Panc1 (cell line): Measurements from ENCODE around the gene CTXND1.

Experiments used
- POLR2AphosphoS5 ChIP-seq: IDR thresholded peaks from 2 replicates; pipeline ENCODE4 v1.6.1; 2012; ENCODE audit warnings: mild to moderate bottlenecking, low read depth, low read length, moderate library complexity
- SIN3A ChIP-seq: IDR thresholded peaks from 2 replicates; pipeline ENCODE4 v1.6.1; 2012; ENCODE audit warnings: low read depth, mild to moderate bottlenecking, low read length, moderate library complexity, borderline replicate concordance; ENCODE audit not compliant: insufficient read depth
- TCF7L2 ChIP-seq: IDR thresholded peaks from 2 replicates; pipeline ENCODE4 v1.6.1; 2011; ENCODE audit warnings: mild to moderate bottlenecking, low read depth, low read length, inconsistent platforms
- TF ChIP-seq, protein P1 (sequence below): fragments of 450-650 bp; IDR thresholded peaks from 2 replicates; pipeline ENCODE4 v1.5.1; 2017; ENCODE audit warnings: mild to moderate bottlenecking
- TF ChIP-seq, protein P2 (sequence below), 2 experiments: IDR thresholded peaks; 2 replicates each; pipeline ENCODE4 v1.6.1; 2011 to 2012; ENCODE audit warnings: low read depth in 2 of 2, control low read depth in 1 of 2, low read length in 1 of 2, mild to moderate bottlenecking in 1 of 2, moderate library complexity in 1 of 2; ENCODE audit not compliant: insufficient read depth in 1 of 2

DNA sequence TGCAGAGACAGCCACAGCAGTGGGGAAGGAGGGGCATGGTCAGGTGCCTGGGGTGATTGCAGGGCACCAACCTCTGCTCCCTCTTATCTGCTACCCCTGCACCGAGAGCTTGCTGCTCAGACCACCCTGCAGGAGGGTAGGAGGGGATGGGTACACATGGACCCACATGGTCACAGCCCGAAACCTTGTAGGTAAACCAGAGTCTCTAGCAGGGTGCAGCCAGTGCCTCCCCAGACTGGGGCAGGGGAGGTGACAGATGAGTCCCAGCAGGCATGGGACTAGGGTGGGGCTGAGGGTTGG lies 50.0 kb downstream of the CTXND1 start:
- TF ChIP-seq POLR2AphosphoS5, result no peak
- TF ChIP-seq, protein P1, sequence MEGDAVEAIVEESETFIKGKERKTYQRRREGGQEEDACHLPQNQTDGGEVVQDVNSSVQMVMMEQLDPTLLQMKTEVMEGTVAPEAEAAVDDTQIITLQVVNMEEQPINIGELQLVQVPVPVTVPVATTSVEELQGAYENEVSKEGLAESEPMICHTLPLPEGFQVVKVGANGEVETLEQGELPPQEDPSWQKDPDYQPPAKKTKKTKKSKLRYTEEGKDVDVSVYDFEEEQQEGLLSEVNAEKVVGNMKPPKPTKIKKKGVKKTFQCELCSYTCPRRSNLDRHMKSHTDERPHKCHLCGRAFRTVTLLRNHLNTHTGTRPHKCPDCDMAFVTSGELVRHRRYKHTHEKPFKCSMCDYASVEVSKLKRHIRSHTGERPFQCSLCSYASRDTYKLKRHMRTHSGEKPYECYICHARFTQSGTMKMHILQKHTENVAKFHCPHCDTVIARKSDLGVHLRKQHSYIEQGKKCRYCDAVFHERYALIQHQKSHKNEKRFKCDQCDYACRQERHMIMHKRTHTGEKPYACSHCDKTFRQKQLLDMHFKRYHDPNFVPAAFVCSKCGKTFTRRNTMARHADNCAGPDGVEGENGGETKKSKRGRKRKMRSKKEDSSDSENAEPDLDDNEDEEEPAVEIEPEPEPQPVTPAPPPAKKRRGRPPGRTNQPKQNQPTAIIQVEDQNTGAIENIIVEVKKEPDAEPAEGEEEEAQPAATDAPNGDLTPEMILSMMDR, result no peak
- no peak for TF ChIP-seq TCF7L2
- no peak for TF ChIP-seq SIN3A
- TF ChIP-seq, protein P2, sequence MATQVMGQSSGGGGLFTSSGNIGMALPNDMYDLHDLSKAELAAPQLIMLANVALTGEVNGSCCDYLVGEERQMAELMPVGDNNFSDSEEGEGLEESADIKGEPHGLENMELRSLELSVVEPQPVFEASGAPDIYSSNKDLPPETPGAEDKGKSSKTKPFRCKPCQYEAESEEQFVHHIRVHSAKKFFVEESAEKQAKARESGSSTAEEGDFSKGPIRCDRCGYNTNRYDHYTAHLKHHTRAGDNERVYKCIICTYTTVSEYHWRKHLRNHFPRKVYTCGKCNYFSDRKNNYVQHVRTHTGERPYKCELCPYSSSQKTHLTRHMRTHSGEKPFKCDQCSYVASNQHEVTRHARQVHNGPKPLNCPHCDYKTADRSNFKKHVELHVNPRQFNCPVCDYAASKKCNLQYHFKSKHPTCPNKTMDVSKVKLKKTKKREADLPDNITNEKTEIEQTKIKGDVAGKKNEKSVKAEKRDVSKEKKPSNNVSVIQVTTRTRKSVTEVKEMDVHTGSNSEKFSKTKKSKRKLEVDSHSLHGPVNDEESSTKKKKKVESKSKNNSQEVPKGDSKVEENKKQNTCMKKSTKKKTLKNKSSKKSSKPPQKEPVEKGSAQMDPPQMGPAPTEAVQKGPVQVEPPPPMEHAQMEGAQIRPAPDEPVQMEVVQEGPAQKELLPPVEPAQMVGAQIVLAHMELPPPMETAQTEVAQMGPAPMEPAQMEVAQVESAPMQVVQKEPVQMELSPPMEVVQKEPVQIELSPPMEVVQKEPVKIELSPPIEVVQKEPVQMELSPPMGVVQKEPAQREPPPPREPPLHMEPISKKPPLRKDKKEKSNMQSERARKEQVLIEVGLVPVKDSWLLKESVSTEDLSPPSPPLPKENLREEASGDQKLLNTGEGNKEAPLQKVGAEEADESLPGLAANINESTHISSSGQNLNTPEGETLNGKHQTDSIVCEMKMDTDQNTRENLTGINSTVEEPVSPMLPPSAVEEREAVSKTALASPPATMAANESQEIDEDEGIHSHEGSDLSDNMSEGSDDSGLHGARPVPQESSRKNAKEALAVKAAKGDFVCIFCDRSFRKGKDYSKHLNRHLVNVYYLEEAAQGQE (IDR thresholded peaks at IDR 0.05; ENCODE audit: insufficient read depth in 1 of 2, low read depth in 2 of 2, low read length in 1 of 2), result no peak
